Mucosa of gallbladder (tissue), 1 donor: Measurements from ENCODE around the gene YPEL4. TPM values are rescaled to one million over a fixed set of nuclear protein-coding genes. Genes with fewer than 3 reads are reported as not detected.
"Not testable (repeated sequence)": the region's sequence is repeated elsewhere in the genome, so short reads cannot be mapped to it uniquely, and the experiment has no call there.

ENCODE experiments used
- DNase-seq: peaks from one replicate; pipeline ENCODE4 v3.0.0-alpha.2; 2020; ENCODE audit warnings: low spot score
- total RNA-seq: library from RNA; stranded (reverse); gene quantifications from one replicate; pipeline ENCODE4 v1.2.1, GENCODE V29; 2021
- donor health status: DM: no; HTN: no; CAD: no.

The YPEL4 gene, protein sequence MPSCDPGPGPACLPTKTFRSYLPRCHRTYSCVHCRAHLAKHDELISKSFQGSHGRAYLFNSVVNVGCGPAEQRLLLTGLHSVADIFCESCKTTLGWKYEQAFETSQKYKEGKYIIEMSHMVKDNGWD
- 1.9 TPM for total RNA-seq

DNA sequence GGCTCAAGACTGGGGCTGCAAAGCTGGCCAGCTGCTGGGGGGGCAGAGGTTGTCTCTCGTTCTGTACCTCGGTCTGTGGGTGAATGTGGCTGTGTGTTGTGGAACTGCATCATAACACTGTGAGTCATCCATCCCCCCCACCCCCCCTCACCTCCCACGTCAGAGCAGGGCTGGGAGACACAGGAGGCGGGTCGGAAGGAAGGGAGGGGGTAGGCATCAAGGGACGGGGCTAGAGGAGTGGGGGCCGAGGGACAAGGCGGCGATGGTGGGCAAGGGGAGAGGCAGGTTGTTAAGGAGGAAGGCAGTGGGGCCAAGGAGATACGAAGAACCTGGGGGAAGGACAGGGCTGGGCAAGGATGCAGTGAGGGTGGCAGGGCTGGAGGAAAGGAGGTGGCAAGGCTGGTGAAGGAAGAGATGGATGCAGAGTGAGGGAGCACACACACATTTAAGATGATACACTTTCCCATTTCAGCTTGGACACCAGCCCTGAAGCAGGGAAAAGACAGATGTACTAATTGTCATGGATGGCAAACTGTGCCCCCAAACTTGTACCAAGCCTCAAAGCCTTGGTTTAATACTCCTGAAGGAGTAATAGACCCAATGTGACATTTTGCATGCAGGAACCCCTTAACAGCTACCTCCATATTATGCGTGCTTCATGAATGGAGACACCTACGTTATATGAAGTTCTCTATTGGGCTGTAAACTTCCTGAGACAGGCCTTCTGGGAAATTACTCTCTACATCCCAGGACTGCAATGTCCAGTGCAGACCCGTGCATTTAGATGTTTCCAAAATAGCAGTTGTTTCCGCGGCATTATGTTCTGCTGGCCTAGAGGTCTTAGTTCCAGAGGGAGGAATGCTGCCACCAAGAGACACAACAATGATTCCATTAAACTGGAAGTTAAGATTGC lies at the start of gene YPEL4:
Gene YPEL4 (minus strand): TSS at position 87 of the 913 bp plus-strand sequence. CDS start 2,805 bp downstream, outside the sequence.
- DNase-seq, result no peak

GRCh38 chr11:57698843-57699365 lies 49.2 kb upstream of the YPEL4 start:
- no peak for DNase-seq

DNA sequence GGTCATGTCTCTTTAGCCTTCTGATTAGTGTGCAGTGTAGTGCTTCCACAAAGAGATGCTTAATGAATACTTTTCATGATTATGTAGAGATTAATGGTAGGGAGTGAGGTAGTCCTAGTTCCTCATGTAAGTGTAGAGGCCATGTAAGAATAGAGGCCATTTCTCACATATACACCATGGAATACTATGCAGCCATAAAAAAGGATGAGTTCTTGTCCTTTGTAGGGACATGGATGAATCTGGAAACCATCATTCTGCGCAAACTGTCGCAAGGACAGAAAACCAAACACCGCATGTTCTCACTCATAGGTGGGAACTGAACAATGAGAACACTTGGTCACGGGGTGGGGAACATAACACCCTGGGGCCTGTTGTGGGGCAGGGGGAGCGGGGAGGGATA lies 40.8 kb upstream of the YPEL4 start:
- not testable (repeated sequence) for DNase-seq

- no peak for DNase-seq
Observed at GRCh38 chr11:57681168-57681567, 31.5 kb upstream of the YPEL4 start.

- DNase-seq, result no peak
Observed at GRCh38 chr11:57680552-57680874, 30.8 kb upstream of the YPEL4 start.

DNA sequence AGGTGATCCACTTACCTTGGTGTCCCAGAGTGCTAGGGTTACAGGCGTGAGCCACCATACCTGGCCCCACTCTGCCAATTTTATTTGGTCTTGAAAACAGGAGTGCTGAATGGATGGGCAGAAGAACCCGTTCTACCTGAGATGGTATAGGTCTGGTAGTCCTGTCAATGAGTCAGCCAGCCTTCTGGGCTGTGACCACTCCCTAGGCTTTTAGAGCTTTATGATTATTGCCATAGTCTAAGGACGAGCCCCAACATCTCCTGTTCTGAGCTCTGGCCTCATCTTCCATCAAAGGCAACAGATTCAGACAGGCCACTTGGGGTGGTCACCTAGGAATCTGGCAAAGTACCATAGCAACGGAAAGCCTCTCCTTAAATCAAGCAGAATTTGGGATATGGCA lies 29.7 kb upstream of the YPEL4 start:
- no peak for DNase-seq

GRCh38 chr11:57675176-57675941 lies 25.6 kb upstream of the YPEL4 start:
- DNase-seq, result no peak

DNA sequence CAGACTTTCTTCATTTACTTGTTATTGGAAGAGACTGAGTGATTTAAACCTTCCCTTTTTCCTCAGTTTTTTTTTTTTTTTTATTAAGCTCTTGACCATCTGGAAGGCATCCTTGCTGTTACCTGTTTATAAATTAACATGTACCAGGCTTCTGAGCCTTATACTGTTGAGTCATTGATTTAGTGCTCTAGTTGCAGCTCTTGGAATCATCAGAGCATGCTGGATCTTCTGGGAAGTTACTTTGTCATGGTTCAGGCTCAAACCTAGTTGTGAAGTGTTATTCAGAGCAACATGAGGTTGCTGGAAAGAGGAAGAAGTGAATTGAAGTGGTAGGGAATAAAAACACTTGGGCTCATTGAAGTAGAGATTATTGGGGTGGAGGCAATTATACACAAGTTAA lies 24.5 kb upstream of the YPEL4 start:
- no peak for DNase-seq

DNA sequence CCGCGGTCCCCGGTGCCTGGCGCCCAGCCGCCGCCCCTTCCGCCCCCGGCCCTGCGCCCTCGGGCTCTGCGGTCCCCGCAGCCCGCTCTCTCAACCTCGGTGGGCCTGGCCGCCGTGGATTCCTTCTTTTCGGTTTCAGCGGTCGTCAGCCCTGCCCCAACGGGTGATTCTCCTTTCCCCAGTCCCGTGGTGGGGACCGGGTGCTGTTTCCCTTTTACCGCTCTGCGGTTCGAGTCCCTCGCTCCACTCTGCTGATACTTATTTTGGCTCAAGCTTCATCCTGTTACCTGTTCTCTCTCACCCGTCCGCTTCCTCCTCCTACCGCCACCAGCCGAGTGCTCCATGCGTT lies 18.7 kb upstream of the YPEL4 start:
- DNase-seq, result no peak

DNA sequence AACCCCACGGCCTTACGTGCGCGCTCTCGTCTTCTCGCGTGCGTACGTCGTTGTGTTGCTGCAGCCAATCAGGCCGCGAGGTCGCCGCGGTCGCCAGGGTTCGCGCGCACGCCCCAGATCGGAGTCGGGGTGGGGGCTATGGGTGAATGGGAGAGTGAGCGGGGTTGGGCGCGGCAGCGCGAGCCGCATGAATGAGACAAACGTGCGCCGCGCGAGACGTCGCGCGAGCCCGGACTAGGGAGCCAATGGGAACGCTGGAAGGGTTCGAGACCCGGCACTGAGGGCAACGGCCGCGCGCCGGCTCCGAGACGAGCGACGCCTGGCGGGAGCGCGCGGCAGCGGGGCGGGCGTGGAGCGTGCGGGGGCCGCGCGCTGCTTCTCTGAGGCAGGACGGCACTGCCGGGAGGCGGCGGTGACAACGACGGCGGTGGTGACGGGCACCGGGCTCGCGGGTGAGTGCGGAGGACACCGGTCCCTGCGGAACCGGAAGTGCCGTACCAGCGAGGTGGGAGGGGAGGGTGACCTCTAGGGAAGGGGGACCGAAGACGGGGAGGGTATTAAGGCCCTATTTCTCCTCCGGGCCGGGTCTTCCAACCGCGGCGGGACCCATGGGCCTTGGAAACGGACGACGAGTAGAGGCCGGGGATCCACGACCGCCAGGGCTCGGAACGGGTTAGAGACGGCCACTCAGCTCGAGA lies 18.2 kb upstream of the YPEL4 start, which contains the start of gene ZDHHC5:
Gene ZDHHC5 (plus strand): TSS at position 379 of the 698 bp plus-strand sequence. CDS start 4,977 bp downstream, outside the sequence.
- peak; percentile 99 for DNase-seq

DNA sequence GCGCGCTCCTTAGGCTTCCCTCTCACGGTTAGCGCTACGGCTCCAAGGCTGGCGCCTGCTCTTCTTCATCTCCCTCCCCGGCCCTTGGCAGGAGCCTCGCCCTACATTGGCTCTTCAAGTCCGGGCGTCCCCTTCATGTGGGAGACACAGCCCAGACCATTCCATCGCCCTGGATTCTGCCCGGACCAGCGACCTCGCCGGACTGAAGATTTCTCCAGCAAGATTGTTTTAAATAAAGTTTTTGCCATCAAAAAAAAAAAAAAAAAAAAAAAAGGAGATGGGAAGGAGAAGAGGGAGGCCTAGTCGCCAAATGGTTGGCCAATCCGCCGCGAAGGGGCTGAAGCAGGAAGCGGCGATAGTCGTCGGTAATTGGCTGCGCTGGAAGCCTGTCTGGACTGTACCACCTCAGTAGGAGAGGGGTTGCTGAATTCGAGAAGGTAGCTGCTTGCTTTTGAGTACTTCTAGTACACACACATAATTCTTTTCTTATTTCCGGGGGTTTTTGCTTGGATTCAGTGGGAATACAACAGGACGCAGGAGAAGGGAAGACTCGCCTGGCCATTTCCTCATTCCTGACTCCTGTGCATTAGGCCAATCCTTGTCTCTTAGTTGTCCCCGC lies 17.5 kb upstream of the YPEL4 start:
- peak; percentile 98 for DNase-seq

DNA sequence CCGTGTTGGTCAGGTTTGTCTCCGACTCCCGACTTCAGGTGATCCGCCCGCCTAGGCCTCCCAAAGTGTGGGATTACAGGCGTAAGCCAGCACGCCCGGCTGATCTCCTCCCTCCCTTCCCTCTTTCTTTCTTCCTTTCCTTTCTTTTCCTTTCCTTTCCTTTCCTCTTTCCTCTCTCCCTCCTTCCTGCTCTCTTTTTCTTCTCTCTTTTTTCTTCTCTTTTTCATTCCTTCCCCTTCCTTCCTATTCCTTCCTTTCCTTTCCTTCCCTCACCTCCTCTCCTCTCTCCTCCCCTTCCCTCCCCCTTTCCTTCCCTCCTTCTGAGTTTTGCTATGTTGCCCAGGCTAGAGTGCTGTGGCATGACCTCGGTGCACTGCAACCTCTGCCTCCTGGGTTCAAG lies 14.3 kb upstream of the YPEL4 start:
- DNase-seq, result no peak

- no peak for DNase-seq
Observed at GRCh38 chr11:57662893-57663292, 13.2 kb upstream of the YPEL4 start.

- DNase-seq, result no peak
Observed at GRCh38 chr11:57659669-57660068, 10.0 kb upstream of the YPEL4 start.

- DNase-seq, result no peak
Observed at GRCh38 chr11:57658023-57658361, 8.3 kb upstream of the YPEL4 start.

DNA sequence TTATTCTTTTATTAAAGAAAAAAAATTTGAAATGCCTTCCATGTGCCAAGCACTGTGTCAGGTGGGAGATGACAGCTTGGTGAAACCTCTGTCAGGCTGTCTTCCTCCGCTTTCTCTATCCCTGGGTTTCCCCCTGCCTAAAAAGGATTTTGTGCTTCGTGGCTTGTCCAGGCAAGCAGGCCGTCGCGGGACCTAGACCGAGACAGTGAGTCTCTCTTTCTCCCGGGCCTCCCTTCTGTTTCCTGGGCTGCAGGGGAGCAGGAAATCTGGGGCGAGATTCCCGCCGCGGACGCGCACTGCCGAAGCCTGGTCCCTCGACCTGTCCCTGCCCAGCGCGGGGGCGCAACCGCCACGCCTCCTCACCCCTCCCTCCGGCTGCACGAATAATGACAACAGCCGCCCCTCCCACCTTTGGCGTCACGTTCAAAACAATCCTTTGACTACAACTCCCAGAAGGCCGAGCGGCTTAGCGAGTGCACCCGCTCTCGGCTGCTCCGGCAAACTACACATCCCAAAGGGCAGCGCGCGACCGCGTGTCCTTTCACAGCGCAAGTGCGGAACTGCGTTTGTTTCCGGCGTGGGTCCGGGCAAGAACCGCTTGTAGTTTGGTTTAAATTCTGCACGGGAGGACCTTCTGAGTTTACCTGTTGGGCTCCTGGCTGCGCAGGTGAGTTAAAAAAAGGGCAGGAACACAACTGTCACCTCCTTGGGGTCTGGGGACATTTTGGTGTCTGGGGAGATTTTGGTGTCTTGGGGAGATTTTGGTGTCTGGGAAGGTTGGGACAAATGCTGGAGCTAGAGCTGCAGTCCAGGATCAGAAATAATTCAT lies 7.7 kb upstream of the YPEL4 start, which contains the start of gene CLP1:
Gene CLP1 (plus strand): TSS at position 569 of the 829 bp plus-strand sequence. CDS start 1,715 bp downstream, outside the sequence.
- DNase-seq, result peak; percentile 100

DNA sequence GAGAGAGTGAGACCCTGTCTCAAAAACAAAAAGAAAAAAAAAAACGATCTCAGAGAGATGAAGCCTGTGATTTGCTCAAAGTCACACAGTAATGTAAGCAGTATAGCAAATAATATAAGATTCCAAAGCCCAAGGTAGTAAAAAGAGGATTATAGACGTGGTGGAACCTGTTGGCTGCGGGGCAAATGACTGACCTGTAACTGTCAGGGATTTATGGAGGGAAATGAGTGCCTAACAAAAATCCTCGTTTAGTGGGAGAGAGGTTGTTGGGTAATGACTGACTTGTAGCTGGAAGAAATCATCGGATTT lies 7.1 kb upstream of the YPEL4 start:
- DNase-seq, result no peak

DNA sequence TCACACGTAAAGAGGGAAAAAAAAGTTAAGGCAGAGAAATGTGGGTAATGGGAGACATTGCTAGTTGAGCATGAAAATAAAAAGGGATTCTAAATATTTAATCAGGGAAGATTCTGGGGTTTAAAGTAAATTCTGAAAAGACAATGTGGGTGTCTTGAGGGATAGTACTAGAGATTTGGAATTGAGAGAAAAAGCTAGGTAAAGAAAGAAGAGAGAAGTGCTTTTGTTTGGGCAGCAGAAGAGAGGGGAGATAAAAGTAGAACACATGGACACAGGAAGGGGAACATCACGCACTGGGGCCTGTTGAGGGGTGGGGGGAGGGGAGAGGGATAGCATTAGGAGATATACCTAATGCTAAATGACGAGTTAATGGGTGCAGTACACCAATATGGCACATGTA lies 3.5 kb upstream of the YPEL4 start:
- no peak for DNase-seq

DNA sequence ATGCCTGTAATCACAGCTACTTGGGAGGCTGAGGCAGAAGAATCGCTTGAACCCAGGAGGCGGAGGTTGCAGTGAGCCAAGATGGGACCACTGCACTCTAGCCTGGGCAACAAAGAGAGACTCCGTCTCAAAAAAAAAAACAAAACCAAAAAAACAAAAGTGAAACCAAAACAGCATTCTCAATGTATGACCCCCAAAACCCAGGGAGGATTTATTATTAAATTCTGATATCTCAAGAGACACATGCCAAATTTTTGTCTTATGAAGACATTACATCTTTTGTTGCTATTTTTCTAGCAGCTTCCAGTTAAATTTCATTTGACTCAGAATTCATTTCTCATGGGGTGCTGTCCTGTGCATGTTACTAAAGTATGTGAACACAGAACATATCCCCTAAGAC lies 3.0 kb upstream of the YPEL4 start:
- DNase-seq, result no peak

- DNase-seq, result not testable (repeated sequence)
Observed at GRCh38 chr11:57652230-57652629, 2.5 kb upstream of the YPEL4 start.

DNA sequence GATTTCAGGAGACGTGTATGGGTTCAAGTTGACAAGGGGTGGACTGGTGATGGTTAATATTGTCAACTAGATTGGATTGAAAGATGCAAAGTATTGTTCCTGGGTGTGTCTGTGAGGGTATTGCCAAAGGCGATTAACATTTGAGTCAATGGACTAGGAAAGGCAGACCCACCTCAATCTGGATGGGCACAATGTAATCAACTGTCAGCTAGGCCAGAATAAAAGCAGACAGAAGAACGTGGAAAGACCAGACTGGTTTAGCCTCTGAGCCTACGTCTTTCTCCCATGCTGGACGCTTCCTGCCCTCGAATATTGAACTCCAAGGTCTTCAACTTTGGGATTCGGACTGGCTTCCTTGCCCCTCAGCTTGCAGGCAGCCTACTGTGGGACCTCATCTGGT lies 1.7 kb upstream of the YPEL4 start:
- no peak for DNase-seq
